ENCODE data around the gene PLA2G1B. TPM values are rescaled to one million over a fixed set of nuclear protein-coding genes. Genes with fewer than 3 reads are reported as not detected.
"Not testable (repeated sequence)": the region's sequence is repeated elsewhere in the genome, so short reads cannot be mapped to it uniquely, and the experiment has no call there.

The PLA2G1B gene
- total RNA-seq, 1 experiment from 2014 or later, result not detected

GRCh38 chr12:120361506-120362208 is 34.1 kb upstream of the PLA2G1B start:
- DNase-seq (ENCODE audit: extremely low read depth, low read depth), result no peak

- no peak for DNase-seq (ENCODE audit: extremely low read depth, low read depth)
These were observed 31.5 kb upstream of the PLA2G1B start for GRCh38 chr12:120359128-120359527.

- DNase-seq (ENCODE audit: extremely low read depth, low read depth), result no peak
These were observed 31.0 kb upstream of the PLA2G1B start for GRCh38 chr12:120358412-120359100.

GRCh38 chr12:120357104-120357503 is 29.5 kb upstream of the PLA2G1B start:
- no peak for DNase-seq (ENCODE audit: extremely low read depth, low read depth)

- peak; percentile 73 for DNase-seq (ENCODE audit: extremely low read depth, low read depth)
These were observed 29.0 kb upstream of the PLA2G1B start for GRCh38 chr12:120356567-120357030.

- no peak for DNase-seq (ENCODE audit: extremely low read depth, low read depth)
These were observed 26.2 kb upstream of the PLA2G1B start for GRCh38 chr12:120353556-120354317.

- no peak for DNase-seq (ENCODE audit: extremely low read depth, low read depth)
These were observed 25.6 kb upstream of the PLA2G1B start for GRCh38 chr12:120353136-120353535.

- no peak for DNase-seq (ENCODE audit: extremely low read depth, low read depth)
These were observed 24.5 kb upstream of the PLA2G1B start for GRCh38 chr12:120352117-120352516.

GRCh38 chr12:120350576-120351350 is 23.2 kb upstream of the PLA2G1B start:
- DNase-seq (ENCODE audit: extremely low read depth, low read depth), result no peak

- DNase-seq (ENCODE audit: extremely low read depth, low read depth), result no peak
These were observed 20.2 kb upstream of the PLA2G1B start for GRCh38 chr12:120347766-120348165.

GRCh38 chr12:120346681-120347080 is 19.1 kb upstream of the PLA2G1B start:
- no peak for DNase-seq (ENCODE audit: extremely low read depth, low read depth)

GRCh38 chr12:120346031-120346430 is 18.5 kb upstream of the PLA2G1B start:
- DNase-seq (ENCODE audit: extremely low read depth, low read depth), result no peak

- DNase-seq (ENCODE audit: extremely low read depth, low read depth), result no peak
These were observed 16.1 kb upstream of the PLA2G1B start for GRCh38 chr12:120343692-120344091.

GRCh38 chr12:120343039-120343537 is 15.5 kb upstream of the PLA2G1B start:
- DNase-seq (ENCODE audit: extremely low read depth, low read depth), result no peak

- no peak for DNase-seq (ENCODE audit: extremely low read depth, low read depth)
These were observed 14.8 kb upstream of the PLA2G1B start for GRCh38 chr12:120342175-120343038.

- no peak for DNase-seq (ENCODE audit: extremely low read depth, low read depth)
These were observed 11.7 kb upstream of the PLA2G1B start for GRCh38 chr12:120339256-120339655.

GRCh38 chr12:120337730-120338129 is 10.2 kb upstream of the PLA2G1B start:
- DNase-seq (ENCODE audit: extremely low read depth, low read depth), result no peak

GRCh38 chr12:120336392-120336791 is 8.8 kb upstream of the PLA2G1B start:
- DNase-seq (ENCODE audit: extremely low read depth, low read depth), result not testable (repeated sequence)

GRCh38 chr12:120335447-120335846 is 7.9 kb upstream of the PLA2G1B start:
- DNase-seq (ENCODE audit: extremely low read depth, low read depth), result peak; percentile 30

Data from NCI-H460 (cell line).